Fibroblast of mammary gland (primary cell): ENCODE results near the gene ENOPH1.
"Not testable (repeated sequence)": the region's sequence is repeated elsewhere in the genome, so short reads cannot be mapped to it uniquely, and the experiment has no call there.

ENCODE experiments used
- DNase-seq: peaks from one replicate; pipeline ENCODE4 v3.0.0-alpha.2; 2010; ENCODE audit warnings: low read depth
- H3K4me3 ChIP-seq: 2 replicates; pipeline ENCODE4 v1.5.1; 2011; ENCODE audit warnings: low read depth, mild to moderate bottlenecking, low read length, moderate library complexity; ENCODE audit not compliant: control insufficient read depth
- TF ChIP-seq, protein P1 (sequence below): conservative IDR thresholded peaks from 2 replicates; pipeline ENCODE4 v1.5.1; 2011; ENCODE audit warnings: low read depth, low read length, inconsistent platforms; ENCODE audit not compliant: control insufficient read depth, insufficient read depth

ENOPH1 gene

DNA sequence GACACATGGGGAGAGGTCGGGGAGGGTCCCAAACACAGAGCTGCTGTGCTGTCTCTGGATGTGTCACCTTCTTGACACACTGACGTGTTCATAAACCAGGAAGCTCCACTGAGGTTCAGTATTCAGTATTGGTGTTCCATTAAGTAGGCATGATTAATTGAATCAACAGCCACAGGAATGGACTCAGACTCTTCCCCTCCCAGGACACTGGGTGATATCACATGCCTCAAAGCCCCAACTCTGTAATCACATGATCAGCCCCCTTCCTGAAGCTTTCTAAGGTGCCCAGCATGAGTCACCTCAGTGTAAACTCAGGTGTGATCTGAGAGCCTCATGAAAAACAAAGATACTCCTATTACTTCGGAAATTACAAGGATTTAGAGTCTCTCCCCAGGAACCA is 35.5 kb upstream of the ENOPH1 start:
- TF ChIP-seq, protein P1, sequence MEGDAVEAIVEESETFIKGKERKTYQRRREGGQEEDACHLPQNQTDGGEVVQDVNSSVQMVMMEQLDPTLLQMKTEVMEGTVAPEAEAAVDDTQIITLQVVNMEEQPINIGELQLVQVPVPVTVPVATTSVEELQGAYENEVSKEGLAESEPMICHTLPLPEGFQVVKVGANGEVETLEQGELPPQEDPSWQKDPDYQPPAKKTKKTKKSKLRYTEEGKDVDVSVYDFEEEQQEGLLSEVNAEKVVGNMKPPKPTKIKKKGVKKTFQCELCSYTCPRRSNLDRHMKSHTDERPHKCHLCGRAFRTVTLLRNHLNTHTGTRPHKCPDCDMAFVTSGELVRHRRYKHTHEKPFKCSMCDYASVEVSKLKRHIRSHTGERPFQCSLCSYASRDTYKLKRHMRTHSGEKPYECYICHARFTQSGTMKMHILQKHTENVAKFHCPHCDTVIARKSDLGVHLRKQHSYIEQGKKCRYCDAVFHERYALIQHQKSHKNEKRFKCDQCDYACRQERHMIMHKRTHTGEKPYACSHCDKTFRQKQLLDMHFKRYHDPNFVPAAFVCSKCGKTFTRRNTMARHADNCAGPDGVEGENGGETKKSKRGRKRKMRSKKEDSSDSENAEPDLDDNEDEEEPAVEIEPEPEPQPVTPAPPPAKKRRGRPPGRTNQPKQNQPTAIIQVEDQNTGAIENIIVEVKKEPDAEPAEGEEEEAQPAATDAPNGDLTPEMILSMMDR, result no peak
- DNase-seq, result no peak
- H3K4me3 ChIP-seq, result no peak overlapping the region

DNA sequence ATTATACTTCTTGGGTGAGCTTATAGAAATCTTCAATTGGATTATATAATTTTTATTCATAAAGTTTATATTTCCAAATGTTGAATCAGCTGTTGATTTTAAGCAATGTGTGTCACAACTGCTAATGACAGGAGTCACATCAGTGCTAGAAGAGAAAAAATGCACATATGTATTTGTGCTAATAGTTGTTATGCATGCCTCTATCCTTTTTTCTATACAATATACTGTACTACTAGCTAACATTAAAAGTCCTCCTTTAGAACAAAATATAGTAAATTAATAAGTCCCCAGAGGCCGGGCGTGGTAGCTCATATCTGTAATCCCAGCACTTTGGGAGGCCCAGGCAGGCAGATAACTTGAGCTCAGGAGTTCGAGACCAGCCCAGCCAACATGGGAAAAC is 32.9 kb upstream of the ENOPH1 start:
- TF ChIP-seq, protein P1, result no peak
- no peak overlapping the region for H3K4me3 ChIP-seq
- no peak for DNase-seq

DNA sequence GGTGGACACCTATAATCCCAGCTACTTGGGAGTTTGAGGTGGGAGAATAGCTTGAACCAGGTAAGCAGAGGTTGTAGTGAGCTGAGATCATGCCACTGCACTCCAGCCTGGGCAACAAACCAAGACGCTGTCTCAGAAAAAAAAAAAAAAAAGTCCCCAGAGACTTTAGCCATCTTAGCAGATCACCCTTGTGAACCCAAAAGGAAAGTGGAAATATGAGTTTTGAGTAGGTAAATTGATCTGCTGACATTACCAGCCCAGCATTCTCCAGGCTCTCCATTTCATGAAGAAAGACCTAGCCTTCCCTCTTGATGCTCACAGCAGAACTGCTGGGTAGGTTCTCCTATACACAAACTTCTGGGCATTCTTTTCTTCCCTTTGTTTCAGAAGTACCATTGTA is 32.1 kb upstream of the ENOPH1 start:
- no peak overlapping the region for H3K4me3 ChIP-seq
- no peak for DNase-seq
- TF ChIP-seq, protein P1, result no peak

DNA sequence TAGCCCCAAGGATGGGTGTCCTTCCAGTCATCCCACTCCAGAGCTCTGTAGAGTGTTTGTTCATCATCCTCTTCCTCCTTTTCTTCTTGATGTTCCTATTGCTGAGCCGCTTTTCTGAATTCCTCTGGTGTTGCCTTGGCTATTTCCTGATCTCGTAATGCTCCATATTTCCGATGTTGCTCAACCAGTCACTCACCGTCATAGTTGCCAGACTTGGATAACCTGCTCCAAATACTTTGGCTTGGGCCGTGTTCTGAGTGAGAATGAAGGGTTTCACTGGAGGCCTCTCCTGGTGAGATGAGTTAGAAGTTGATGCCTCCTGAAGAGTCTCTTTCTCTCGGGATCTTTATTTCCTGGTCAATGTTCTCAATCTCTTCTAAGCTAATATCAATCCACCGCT is 28.8 kb upstream of the ENOPH1 start:
- DNase-seq, result no peak
- H3K4me3 ChIP-seq, result no peak overlapping the region
- TF ChIP-seq, protein P1, result no peak

DNA sequence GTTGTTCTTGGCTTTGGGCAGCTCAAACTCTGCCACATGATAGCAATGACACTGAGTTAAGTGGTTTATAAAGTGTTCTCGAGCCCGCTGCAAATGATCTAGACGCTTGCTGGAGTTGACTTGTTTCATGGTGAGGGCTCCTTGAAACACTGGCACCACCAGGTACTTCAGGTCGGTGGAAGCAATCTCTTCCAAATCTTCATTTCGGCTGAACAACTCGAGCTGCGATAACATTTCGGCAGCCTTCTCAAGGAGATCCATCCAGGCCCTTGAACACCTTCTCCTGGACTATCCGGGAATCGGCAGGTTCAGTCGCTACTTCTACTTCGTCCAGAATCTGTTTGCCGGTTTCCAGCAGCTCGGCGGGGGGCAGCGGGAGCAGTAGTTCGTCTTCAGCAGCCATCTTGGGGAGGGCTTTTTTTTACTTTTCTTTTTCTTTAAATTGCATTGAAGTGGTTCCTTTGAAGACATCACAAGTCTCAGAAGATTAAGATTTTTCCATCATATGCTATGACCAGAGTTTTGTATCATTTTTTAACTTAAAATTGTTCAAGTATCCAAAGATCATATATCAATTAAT is 28.1 kb upstream of the ENOPH1 start:
- H3K4me3 ChIP-seq, result no peak overlapping the region
- no peak for DNase-seq
- TF ChIP-seq, protein P1, result no peak

DNA sequence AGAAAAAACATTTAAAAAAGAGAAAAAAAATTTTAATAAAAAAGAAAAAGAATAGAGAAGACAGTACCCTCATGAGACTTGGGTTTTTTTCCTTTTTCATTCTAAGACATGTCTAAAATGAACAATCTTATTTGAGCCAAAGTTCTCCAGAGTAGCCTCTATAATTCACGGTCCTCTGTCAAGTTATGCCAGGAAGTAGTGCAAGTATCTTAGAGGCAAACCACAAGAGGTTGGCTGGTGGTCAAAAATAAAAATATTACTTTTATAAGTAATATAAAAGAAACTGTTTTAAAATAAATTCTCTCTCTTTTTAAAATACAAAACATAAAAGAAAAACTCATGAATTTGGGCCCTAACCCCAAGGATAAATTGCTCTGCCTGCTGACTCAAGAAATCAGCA is 26.7 kb upstream of the ENOPH1 start:
- TF ChIP-seq, protein P1, result no peak
- no peak for DNase-seq
- no peak overlapping the region for H3K4me3 ChIP-seq

DNA sequence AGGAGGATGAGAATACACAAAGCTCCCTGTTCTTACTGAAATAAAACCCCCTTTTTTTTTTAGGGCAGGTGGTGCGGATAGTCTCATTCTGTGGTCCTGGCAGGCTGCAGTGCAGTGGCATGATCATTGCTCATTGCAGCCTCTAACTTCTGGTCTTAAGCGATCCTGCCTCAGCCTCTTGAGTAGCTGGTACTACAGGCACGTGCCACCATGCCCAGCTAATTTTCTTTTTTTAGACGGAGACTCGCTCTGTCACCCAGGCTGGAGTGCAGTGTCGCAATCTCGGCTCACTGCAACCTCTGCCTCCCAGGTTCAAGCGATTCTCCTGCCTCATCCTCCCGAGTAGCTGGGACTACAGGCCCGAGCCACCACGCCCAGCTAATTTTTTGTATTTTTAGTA is 15.3 kb upstream of the ENOPH1 start:
- H3K4me3 ChIP-seq, DNase-seq: not testable (repeated sequence)
